Retinal pigment epithelial cell (primary cell): ENCODE data around the gene MYO5B.

Source experiments
- DNase-seq: peaks from one replicate; pipeline ENCODE4 v3.0.0-alpha.2; 2010; ENCODE audit warnings: low read depth
- H3K4me3 ChIP-seq: 2 replicates; pipeline ENCODE4 v1.5.1; 2011; ENCODE audit warnings: mild to moderate bottlenecking, low read length, control low read depth, moderate library complexity
- TF ChIP-seq, protein P1 (sequence below): conservative IDR thresholded peaks from 2 replicates; pipeline ENCODE4 v1.5.1; 2011; ENCODE audit warnings: low read depth, low read length, control low read depth, inconsistent platforms

MYO5B gene

DNA sequence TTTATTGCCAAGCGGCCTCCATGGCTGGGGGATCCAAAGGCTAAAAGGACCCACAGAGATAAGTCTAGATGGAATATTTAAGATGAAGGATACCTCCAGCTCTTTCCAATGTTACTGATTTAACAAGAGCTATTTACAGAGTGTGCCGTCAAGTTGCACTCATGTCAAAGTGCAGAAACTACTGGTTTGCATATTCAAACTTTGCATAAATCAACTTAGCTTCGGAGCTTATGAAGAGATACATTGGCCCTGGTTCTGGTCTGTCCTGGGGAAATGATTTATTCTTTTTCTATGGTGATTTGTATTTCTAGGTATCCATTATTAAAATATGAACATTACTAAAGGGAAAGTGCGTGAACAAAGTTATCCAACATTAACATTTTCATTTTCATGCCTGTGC is 14.4 kb upstream of the MYO5B start:
- TF ChIP-seq, protein P1, sequence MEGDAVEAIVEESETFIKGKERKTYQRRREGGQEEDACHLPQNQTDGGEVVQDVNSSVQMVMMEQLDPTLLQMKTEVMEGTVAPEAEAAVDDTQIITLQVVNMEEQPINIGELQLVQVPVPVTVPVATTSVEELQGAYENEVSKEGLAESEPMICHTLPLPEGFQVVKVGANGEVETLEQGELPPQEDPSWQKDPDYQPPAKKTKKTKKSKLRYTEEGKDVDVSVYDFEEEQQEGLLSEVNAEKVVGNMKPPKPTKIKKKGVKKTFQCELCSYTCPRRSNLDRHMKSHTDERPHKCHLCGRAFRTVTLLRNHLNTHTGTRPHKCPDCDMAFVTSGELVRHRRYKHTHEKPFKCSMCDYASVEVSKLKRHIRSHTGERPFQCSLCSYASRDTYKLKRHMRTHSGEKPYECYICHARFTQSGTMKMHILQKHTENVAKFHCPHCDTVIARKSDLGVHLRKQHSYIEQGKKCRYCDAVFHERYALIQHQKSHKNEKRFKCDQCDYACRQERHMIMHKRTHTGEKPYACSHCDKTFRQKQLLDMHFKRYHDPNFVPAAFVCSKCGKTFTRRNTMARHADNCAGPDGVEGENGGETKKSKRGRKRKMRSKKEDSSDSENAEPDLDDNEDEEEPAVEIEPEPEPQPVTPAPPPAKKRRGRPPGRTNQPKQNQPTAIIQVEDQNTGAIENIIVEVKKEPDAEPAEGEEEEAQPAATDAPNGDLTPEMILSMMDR = no peak
- H3K4me3 ChIP-seq = no peak overlapping the region

DNA sequence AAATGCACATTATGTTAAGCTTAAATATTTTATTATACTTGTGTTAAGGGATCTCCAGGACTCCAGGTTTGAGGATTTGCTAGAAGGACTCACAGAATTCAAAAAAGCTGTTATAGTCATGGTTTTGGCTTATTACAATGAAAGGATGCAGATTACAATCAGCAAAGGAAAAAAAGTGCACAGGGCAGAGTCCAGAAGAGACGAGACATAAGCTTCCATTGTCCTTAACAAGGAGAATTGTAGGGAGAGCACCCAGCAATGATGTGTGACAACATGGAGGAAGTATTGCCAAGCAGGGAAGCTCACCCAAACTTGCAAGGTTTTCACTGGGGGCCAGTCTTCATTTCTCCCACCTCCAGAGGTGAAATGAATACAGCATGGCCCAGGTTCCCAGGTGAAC is 12.8 kb upstream of the MYO5B start:
- H3K4me3 ChIP-seq = no peak overlapping the region
- TF ChIP-seq, protein P1 = no peak
- no peak for DNase-seq

More for the DNA sequence above, 14.4 kb upstream of the MYO5B start:
- no peak for DNase-seq

DNA sequence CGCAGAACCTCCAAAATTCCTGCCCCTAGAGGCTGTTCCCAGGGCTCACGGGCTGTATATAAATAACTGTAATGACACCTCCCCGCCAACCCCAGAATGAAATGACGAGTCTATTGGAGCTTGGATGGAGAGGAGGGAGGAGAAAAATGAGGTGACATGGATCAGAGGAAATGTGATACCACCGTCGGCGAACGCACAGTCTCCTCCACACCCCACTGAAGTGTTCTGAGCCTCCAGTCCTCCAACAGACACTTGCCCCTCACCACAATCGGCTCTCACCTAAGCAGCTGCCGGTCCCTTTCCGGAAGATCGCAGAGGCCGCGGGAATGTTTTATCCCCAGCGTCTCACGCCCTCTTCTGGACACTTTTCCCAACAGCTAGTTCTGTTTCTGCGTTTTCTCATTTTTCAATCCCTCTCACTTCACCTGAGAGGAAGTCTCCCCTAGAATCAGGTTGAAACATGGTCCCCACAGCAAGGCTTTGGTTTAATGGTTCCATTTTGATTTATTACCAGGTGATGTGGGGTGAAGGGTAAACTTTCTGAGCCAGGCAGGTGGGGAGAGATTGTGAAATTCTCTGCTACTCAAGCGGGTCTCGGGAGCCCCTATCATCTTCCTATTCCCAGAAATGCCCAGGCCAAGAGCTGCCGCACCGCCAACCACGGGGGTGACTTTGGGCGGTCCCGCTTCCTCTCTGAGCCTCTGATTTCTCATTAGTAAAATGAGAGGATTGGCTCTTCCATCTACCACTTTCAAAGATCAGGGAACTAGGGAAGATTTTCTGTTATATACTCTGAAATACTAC is 9.1 kb upstream of the MYO5B start:
- no peak for DNase-seq
- H3K4me3 ChIP-seq = peak overlapping the region; percentile 25

DNA sequence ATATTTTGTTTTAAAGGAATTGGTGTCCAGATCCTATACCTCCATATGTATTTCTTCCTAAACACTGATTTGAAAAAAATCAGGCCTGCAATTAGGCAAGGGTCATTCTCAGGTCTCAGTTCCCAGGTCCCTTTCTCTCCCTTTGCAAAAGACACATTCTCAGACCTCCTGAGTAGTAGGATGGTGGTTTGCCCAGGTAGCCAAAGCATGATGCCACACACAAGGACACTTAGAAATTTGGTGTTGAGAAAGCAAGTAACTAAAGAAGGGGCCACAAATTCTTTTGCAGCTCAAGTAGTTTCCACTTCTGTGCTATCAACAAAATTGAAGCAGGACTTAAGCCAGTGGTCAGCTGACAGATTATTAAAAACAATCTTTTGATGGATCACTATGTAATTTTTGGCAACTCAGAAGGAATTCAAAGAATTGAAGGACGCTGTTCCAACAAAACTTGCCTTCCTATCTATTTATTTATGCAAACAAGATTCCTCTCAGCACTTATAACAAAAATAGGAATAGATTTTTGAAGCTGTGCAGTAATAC is 6.6 kb upstream of the MYO5B start:
- DNase-seq = no peak
- TF ChIP-seq, protein P1 = no peak

More for the DNA sequence above, 9.1 kb upstream of the MYO5B start:
- TF ChIP-seq, protein P1 = peak; percentile 83

DNA sequence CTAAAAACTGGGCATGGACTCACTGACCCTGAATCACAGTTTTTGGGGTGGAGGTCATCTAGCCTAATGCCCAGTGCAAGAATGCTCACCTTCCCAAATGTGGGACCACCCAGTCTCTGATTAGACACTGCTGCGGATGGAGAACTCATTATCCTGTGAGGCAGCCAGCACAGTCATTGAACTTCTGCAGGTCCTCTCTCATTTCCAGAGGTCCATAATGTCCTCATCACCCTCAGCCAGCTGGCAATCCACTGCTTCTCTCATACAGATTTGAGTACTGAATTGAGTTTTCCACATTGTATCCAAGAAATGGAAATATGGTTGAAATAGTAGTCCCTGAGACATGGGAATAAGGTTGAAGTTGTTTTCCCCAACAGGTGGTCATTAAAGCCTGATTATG is 5.0 kb upstream of the MYO5B start:
- H3K4me3 ChIP-seq = no peak overlapping the region
- TF ChIP-seq, protein P1 = no peak
- DNase-seq = no peak

More for the DNA sequence above, 6.6 kb upstream of the MYO5B start:
- no peak overlapping the region for H3K4me3 ChIP-seq

DNA sequence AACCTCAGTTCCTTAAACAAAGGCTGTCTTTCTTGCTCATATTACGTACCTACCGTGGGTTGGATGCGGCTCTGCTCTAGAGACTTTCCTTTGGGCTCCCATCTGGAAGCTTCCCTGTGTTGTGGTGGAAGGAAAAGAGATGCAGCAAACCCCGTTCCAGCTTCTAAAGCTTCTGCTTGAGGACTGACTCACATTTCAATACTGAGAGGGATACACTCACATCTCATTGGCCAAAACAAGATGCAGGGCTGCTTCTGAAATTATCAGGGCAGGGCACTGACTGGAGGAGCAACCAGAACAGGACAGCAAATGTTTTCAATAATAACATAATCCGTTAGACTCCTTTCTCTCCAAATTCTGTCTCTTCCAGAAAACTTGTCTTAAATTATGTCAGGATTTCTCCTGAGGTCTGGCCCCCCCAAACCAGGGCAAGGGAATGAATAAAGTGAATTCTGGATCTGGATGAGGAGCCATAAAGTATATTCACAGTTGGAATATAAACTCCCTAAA is 4.5 kb upstream of the MYO5B start:
- no peak overlapping the region for H3K4me3 ChIP-seq
- no peak for DNase-seq
- TF ChIP-seq, protein P1 = no peak

DNA sequence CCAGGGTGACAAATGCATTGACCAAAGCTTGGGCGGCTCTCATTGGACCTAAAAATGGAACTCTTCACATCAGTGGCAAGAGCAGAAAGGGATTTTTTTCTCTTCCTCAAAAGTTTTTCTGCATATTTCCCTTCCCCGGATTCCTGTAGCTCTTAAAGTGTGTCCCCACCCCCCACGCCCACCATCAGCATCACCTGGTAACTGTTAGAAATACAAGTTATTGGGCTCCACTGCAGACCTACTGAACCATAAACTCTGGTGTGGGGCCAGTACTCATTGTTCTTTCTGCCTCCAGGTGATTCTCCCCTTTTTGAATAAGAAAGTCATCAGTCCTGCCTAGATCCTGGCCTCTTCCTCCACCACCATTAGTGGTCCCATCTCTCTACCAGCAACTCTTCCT is 1.3 kb upstream of the MYO5B start:
- DNase-seq = no peak
- H3K4me3 ChIP-seq = no peak overlapping the region
- TF ChIP-seq, protein P1 = no peak
